NCI-H460 (cell line): ENCODE results near the gene ATOH1. TPM values are rescaled to one million over a fixed set of nuclear protein-coding genes. Genes with fewer than 3 reads are reported as not detected.

Source experiments
- DNase-seq: peaks from one replicate; pipeline ENCODE4 v3.0.0-alpha.2; 2016; ENCODE audit warnings: low read depth; ENCODE audit errors: extremely low read depth
- polyA plus RNA-seq: library from polyadenylated mRNA; depleted of rRNA; stranded (reverse); fragments of >200 nt; gene quantifications from 2 replicates; pipeline ENCODE4 v1.2.3, GENCODE V29; 2014; cell fraction: nucleus; rRNA removed
- total RNA-seq: library from RNA; depleted of rRNA; stranded (reverse); fragments of >200 nt; shearing (Covaris generic); gene quantifications from 2 replicates; pipeline ENCODE4 v1.2.3, GENCODE V29; 2014; rRNA removed

ATOH1 gene
- not detected in 2 replicates for total RNA-seq
- not detected in 2 replicates for polyA plus RNA-seq

- DNase-seq: peak; percentile 1
Measured at GRCh38 chr4:93828332-93828994, at the start of gene ATOH1. Gene ATOH1 (plus strand): TSS chr4:93828753. CDS start chr4:93828927, 174 bp downstream.

- no peak for DNase-seq
Measured at GRCh38 chr4:93779228-93779627, 49.3 kb upstream of the ATOH1 start.

- DNase-seq: no peak
Measured at GRCh38 chr4:93780080-93780479, 48.5 kb upstream of the ATOH1 start.

- DNase-seq: no peak
Measured at GRCh38 chr4:93781198-93781597, 47.4 kb upstream of the ATOH1 start.

- no peak for DNase-seq
Measured at GRCh38 chr4:93786149-93786548, 42.4 kb upstream of the ATOH1 start.

GRCh38 chr4:93788712-93789111, 39.8 kb upstream of the ATOH1 start:
- peak; percentile 12 for DNase-seq

GRCh38 chr4:93791570-93792195, 36.9 kb upstream of the ATOH1 start:
- DNase-seq: peak; percentile 46

- DNase-seq: no peak
Measured at GRCh38 chr4:93802045-93802444, 26.5 kb upstream of the ATOH1 start.

- no peak for DNase-seq
Measured at GRCh38 chr4:93809773-93810172, 18.8 kb upstream of the ATOH1 start.

GRCh38 chr4:93810340-93810992, 18.1 kb upstream of the ATOH1 start:
- DNase-seq: no peak

- no peak for DNase-seq
Measured at GRCh38 chr4:93813092-93813491, 15.5 kb upstream of the ATOH1 start.

GRCh38 chr4:93814141-93814540, 14.4 kb upstream of the ATOH1 start:
- DNase-seq: no peak

- no peak for DNase-seq
Measured at GRCh38 chr4:93814722-93815121, 13.8 kb upstream of the ATOH1 start.

- no peak for DNase-seq
Measured at GRCh38 chr4:93825551-93826216, 2.9 kb upstream of the ATOH1 start.

- DNase-seq: no peak
Measured at GRCh38 chr4:93827272-93827947, 1.1 kb upstream of the ATOH1 start.

- no peak for DNase-seq
Measured at GRCh38 chr4:93828995-93829819, 654 bp downstream of the ATOH1 start.

GRCh38 chr4:93829820-93830687, 1.5 kb downstream of the ATOH1 start:
- DNase-seq: no peak

GRCh38 chr4:93831716-93832496, 3.4 kb downstream of the ATOH1 start:
- DNase-seq: no peak
